CD4-positive, alpha-beta T cell treated with Interleukin-4 for 1 hour (primary cell): ENCODE results near the gene BMS1.
"Not testable (repeated sequence)": the region's sequence is repeated elsewhere in the genome, so short reads cannot be mapped to it uniquely, and the experiment has no call there.

Experiments
- DNase-seq, 2 donors: peaks; one replicate each; pipeline ENCODE4 v3.0.0-alpha.2; 2020 to 2022

BMS1 gene

DNA sequence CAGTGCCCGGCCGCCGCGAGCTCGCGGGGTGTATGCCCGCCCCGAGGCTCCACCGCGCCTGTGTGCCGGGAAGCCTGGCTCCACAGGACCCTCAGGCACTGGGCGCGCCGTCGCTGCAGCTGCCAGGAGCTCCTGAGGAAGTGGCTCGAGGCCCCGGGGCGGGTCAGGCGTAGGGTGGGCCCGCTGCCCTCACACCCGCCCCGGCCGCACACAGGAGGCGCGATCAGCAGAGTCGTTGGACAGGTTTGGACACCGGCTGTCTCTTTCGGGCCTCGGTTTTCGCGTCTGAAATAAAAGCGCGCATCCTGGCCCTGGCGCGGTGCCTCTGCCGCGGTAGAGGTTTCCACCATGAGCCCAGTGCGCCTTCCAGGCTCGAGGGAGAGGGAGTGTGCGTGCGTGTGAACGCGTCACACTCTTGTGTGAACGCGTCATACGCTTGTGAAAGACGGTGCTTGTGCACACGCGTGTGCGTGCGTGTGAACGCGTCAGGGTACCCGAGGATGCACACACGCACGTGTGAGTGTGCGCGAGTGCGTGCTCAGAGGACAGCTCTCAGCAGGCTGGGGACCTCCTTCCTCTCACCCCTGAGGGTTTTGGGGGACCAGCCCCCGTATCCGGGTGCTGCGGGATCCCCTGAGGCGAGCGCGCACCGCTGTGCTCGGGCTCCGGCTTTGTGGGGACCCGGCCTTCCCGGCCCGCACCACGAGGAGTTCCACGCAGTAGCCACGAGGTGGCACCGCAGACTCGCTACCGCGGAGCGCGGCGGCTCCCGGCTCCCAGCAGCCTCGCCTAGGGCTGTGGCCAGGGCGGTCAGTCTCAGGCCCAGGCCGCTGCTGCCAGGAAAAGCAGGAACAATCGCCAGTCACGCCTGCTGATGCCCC, 83.8 kb downstream of the BMS1 start:
- DNase-seq, result peak; percentile 41 to 53

DNA sequence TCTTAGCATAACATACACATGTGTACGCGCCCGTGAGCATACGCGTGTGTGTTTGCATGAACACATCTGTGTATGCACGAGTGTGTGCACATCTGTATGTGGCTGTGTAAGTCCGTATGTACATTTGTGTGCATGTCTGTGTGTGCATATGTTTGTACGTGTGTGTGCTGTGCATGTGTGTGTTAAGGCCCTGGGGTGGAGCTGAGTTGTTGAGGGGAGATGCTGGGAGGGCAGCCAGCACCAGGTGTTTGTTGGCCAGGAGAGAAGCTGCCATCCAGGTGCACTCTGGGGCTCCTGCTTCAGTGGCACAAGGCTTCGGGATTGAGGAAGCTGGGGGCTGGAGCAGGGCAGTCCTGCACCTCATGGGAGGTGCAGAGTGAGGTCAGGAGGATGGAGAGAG, 85.0 kb downstream of the BMS1 start:
- no peak for DNase-seq

DNA sequence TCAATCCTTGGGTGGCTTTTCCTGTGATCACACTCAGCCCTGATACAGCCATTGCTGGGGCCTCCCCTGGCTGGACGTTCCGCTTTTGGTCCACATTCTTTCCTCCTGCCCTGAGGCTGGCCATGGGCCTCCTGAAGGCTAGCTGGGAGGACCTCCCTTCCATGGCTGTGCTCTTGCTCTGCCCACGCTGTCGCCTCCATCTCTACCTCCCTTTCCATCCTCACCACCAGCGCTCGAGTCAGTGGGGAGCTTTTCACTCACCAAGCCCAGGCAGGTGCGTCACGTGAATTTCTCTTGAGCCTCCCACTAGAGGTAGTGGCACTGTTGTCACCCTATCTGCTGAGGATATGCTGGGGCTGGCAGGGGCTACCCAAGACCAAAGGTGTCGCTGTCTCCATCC, 85.9 kb downstream of the BMS1 start:
- no peak for DNase-seq

DNA sequence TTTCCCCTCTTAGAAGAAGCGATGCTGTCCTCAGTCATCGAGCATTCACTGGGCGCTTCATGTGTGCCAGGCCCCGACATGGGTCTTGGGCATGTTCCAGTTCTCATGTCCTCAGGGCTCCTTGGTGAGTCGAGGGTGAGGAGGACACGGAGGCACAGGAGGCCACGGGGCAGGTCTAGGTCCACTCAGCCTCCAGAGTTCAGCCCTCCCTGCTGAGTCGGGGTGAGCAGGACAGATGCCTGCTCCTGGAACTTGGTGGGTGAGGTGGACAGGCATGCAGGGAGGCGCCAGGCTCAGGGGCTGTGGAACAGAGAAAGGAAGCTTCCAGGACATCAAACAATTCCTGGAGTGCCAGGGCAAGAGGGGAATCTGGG, 87.4 kb downstream of the BMS1 start:
- DNase-seq, result no peak

DNA sequence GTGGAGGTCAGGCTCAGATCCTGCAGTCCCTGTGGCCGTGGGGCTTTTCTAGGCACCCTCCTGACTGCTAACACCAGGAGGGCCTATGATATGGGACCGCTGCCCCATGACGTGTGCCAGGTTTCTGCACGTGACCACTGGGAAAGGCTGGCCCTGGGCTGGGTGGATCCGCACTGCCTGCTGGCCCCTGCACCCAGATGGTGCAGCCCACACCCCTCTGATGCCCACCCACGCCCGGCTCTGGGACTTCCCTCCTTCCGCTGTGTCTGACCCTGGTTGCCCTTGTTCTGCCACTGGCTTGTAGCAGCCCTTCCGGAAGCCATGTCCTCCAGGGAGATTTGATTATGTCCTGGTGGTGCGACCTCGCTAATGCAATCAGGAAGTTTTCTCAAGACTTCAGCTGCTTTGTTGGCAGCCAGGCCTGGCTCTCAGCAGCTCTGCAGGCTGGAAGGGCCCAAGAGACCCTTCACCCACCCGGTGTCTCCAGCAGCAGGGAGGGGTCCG, 88.6 kb downstream of the BMS1 start:
- not testable (repeated sequence) for DNase-seq

DNA sequence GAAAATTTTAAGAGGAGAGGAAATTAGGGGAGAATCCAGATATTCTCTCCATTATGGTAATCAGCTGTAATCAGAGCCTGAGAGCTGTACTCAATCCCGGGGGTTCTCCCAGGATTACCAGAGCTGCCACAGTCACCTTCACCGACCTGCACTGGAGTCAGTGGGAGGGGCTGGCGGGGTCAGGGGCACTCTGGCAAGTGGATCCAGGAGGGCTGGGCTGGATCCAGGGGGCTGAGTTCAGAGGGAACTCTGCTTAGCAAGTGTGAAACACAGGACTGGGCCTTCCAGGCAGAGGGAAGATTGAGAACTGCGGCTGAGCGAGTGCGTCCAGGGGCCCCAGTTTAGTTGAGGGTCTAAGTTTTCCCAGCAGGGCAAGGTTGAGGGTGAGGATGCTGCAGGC, 89.2 kb downstream of the BMS1 start:
- DNase-seq, result no peak

DNA sequence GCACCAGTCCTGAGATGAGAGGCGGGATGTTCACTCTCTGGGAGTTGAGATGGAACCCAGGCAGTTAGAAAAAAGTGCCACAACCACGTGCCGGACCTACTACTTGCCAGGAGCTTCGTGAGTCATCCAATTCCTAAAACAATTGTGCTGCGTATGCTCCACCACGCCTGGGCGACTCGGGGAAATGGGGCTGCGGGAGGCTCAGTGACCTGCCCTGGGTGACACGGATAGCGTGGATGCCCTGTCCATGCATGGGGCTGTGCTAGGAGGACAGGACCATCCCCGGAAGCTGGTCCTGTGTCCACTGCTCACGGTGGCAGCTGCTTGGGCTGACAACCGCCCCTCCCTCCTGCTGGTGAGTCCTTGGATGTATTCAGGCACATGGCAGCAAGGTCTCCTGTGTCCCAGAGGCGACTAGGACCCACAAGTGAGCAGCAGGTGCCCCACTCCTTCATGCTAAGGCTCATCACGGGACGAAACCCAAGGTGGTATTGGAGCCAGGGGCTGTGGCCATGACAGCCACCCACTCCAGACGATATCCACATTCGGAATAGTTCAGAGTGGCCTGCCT, 90.4 kb downstream of the BMS1 start:
- no peak for DNase-seq

DNA sequence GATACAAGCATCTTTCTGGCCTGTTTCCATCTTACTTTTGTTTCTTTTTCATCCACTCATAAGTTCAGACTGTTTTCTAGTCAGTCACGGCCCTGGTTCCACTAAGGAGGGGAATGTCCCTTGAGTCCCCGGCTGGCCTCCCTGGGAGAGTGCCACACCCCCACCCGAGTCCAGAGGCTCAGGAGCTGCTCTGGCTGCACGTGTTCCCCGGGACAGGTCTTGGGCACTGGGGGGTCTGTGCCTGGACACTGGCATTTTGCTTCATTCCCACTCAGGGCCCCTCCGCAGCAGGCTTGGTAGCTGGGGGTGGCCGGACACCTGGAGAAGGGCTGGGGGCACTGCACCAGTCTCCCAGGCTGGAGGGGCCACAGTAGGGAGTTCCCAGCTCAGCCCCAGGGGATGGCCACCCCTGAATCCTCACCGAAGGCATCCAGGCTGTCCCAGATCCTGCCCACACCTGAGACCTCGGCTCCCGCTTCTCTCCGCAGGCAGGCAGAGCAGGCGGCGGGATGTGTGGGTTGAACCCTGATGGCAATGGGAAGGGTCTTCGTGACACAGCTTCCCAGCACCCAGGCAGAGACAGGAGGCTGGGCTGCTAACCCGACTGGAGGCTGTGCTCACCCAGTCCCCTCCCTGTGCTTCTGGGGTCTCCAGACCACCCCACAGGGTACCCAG, 92.3 kb downstream of the BMS1 start:
- no peak for DNase-seq

DNA sequence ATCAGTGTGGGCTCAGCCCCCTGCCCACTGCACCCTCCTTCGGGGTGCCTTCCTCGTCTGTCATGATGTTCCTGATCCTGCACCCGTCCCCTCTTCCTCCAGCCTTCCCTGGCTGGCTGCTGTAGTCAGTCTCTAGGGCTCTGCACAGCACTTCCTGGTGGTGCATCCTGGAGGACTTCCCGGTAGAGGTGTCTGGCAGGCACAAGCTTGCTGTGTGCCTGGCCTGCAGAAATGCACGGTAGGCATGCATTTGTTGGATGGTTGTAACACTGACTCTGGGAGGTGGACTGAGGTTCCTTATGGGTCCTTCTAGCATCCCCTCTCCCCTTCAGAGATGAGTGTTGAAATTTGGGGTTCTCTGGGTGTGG, 92.8 kb downstream of the BMS1 start:
- no peak for DNase-seq

DNA sequence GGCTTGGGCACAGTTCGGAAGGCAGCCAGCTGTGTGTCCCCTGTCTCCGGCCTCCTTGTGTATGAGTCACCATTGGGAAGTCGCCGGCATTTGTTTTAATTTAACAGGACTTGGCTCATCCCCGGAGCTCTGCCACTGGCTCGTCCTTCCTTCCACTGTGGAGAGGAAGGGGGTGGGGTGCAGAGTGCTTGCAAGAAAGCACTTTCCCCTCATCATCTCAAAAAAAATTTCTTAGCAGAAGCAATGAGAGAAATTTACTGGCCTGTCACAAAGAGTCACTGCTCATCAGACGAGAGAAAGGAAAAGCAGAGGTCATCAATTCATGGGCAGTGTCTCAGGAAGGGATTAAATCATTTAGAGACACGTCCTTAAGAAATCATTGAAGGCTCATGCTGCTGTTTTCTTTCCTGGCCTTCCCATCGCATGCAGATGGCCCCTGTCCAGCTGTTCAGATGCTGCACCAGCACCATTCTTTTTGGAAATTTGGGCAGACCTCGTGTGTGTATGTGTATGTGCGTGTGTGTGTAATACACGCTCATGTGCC, 93.3 kb downstream of the BMS1 start:
- DNase-seq, result no peak

DNA sequence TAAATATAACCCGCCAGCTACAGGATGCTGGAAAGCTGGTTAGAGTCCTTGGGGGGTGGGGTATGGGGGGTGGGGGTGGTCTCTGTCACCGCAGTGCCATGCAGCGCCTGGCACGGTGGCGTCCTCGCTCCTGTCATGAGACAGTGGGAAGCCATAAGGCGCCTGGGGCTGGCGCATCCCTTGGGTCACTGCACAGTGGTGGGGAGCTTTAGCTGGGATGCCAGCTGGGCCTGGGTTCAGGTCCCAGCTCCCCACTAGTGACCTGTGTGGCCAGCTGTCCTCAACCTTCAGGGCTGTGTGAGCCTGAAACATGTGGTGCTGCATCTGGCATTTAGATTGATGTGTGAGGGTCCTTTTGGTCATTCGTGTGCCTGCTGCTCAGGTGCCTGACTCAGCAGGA, 93.9 kb downstream of the BMS1 start:
- DNase-seq, result no peak

DNA sequence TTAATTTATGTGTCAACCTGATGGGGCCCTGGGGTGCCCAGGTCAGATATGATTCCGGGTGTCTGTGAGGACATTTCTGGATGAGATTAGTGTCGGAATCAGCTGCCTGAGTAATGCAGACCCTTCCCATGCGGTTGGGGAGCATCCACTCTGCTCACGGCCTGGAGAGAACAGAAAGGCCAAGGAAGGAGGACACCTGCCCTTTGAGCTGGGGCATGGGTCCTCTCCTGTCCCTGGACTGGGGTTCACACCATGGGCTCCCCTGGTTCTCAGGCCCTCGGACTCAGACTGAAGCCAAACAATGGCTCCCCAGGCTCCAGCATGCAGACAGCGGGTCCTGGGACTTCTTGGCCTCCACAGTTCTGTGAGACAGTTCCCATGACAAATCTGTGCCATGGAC, 94.3 kb downstream of the BMS1 start:
- DNase-seq, result no peak

DNA sequence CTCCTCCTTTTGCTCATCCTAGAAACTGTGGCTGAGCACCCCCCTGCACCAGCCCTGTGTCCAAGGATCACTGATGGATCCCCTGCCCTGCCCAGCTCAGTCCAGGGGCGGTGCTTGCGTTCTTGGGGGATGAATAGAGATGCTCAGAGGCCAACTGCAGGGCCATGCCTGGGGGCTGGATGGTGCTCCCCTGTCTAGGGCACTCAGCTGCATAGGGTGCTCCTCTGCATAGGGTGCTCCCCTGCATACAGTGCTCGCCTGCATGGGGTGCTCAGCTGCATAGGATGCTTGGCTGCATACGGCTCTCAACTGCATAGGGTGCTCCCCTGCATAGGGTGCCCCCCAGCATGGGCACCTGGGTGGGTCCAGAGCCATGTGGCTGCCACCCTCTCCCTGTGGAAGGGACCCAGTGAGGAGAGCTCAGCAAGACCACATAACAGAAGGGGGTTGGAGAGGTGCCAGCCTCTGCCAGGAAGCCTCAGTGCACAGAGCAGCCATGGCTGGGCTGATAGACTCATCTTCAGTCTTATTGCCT, 95.0 kb downstream of the BMS1 start:
- DNase-seq, result no peak

DNA sequence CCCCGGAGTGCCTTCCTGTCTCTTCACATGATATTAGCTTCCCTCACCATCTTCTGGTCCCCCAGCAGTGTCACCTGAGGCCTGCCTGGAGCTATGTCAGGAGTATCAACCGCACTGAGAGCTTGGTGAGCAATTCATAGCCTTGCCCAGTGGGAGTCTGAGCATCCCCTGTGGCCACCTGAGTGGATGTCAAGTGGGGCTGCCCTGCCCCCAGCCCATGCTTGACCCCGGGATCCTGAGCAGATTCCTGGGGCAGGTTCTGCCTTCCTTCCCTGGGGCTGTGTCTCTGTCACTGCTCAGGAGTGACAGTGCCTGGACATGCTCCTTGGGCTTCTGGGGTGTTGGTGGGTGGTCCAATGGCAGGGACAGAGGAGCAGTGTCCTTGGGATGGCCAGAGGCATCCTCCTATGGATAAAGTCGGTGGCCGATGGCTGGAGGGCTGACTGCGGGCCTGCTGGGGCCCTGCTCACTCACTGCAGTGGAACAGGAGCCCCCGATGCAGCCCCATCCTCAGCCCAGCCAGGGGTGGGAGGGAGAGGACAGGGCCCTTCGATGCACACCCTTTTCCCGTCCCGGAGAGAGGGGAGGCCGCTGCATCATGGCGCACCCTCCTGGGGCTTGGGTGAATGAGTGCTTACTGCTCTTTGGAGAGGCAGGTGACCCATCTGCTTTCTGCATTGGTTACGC, 95.7 kb downstream of the BMS1 start:
- DNase-seq, result no peak

DNA sequence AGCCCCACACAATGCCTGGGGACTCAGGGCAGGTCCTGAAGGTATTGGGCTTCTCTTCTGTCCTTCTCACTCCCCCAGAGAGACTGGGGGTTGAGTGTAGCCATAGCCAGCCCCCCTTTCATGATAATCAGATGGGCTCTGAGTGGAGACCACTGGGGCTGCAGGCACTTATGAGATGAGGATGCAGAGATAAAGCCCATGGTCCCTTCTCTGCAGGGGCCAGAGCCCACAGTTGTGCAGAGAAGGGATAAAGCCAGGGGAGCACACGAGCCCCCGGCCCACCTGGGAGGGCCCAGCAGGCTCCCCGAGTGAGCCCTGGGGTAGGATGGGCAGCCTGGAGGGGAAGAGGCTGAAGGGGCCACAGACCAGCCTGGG, 96.2 kb downstream of the BMS1 start:
- DNase-seq, result no peak

DNA sequence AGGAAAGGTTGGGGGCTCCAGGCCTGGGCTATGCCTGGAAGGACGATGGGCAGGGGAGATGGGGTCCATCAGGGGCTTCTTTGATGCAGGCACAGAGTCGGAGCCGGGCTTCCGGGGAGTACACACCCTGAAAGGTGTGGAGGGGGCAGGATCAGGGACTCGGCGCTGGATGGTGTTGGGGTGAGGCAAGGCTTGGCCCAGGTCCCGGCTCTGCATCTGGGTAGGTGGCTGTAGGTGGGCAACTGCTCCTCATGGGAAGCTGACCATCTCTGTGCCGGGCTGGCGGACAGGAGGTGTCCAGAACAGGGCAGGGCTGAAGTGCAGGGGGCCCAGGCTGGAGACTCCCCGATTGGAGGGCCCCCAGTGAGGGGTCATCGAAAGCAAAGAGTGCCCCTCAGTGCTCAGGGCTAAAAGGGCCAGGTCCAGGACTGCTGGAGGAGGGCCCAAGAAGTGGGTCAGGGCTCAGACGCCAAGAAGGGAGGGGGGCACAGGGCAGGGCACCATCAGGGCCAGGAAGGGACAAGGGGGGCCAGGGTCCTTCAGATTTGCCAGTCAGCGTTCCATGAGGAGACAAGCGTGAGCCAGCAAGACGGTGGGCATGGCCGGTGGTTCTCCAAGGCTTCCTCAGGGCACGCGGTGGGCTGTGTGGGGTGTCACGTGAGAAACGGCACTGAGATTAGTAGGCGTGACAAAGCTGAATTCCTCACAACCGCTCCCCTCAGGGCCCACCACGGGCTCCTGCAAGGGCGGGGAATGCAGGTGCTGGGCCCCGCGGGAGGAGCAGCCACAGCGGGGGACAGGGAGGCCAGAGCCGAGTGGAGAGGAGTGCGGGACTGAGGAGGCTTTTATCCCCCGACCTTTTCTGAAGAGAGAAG, 97.0 kb downstream of the BMS1 start:
- DNase-seq, result no peak

DNA sequence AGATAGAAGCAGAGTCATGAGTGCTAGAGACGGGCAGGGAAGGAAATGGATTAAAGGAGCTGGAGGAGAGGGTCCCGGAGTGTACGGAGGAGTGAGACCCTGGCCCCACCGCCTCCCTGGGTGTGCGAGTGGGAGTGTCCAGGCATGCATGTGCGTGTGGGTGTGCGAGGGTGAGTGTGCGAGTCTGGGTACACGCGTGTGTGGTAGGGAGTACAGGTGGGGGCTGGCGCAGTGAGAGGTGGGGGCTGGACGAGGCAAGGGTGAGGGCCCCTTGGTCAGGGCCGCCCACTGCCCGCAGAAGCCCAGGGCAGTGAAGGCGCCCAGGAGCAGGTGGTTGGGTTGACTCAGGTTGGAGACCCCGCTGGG, 97.6 kb downstream of the BMS1 start:
- DNase-seq, result no peak

DNA sequence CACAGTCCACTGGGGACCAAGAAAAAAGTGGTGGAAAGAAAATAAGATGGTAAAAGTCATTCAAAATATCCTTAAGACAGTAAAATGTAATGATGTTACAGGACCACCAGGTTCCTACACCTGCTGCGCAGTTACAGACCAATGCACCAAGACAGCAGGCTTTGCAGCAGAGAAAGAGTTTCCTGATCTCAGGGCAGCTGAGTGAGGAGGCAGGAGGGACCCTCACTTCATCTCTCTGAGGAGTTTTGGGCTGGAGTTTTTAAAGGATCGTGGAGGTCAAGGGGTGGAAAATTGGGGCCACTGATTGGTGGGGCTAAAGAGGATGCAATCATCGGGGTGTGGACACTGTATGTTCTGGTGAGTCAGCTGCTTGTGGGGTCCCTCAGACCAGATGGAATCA, 100.0 kb downstream of the BMS1 start:
- DNase-seq, result no peak
